HepG2 (cell line): ENCODE data around the gene CNMD. TPM values are rescaled to one million over a fixed set of nuclear protein-coding genes. Genes with fewer than 3 reads are reported as not detected.

ENCODE experiments used
- ATAC-seq: fragments of 200-7000 bp; cut with Tn5 transposase; 3 replicates; pipeline ENCODE4 v1.9.1; 2020; ENCODE audit warnings: mild to moderate bottlenecking, moderate library complexity
- BruUV-seq: library from RNA; stranded (reverse); fragments of 400-500 nt; replicated peaks from 2 replicates; lab custom pipeline; 2021; lab: Mats Ljungman, UMichigan
- CTCF ChIA-PET: fragments of 300-600 bp; formaldehyde crosslinking; extraction: SDS; loops from one replicate; lab custom pipeline; 2021; ENCODE audit warnings: low total read pairs, inconsistent platforms, low intra/inter-chr PET ratio; lab: Yijun Ruan, JAX
- POLR2A ChIA-PET: fragments of 350-600 bp; sonication (Branson Sonifier 250); formaldehyde crosslinking; loops from one replicate; lab custom pipeline; 2020; ENCODE audit warnings: antibody characterized with exemption, inconsistent platforms; lab: Yijun Ruan, JAX
- DNase-seq: peaks from one replicate; pipeline ENCODE4 v3.0.0-alpha.2; 2015; ENCODE audit warnings: low spot score
- FAIRE-seq: peaks from 3 replicates; lab custom pipeline; 2011; peaks lifted over from hg19 to GRCh38; lab: Jason Lieb, UNC
- H2AFZ ChIP-seq: one replicate; pipeline ENCODE4 v1.6.1; 2011; ENCODE audit warnings: low read length, inconsistent platforms
- H3K27ac ChIP-seq: fragments of 300-600 bp; 3 replicates; pipeline ENCODE4 v1.8.0; 2011; ENCODE audit warnings: mixed run types, mild to moderate bottlenecking, mixed read lengths, low read length, inconsistent platforms; ENCODE audit not compliant: insufficient read depth; ENCODE audit errors: extremely low read length
- H3K27me3 ChIP-seq, 2 experiments: fragments of 200-600 bp in 1 of 2; 2 replicates in 1 of 2; 3 replicates in 1 of 2; pipeline versions ENCODE4 v1.6.0 to v1.8.0; 2011; ENCODE audit warnings: low read length in 2 of 2, mild to moderate bottlenecking in 2 of 2, moderate library complexity in 2 of 2, inconsistent platforms in 1 of 2; ENCODE audit not compliant: insufficient read depth in 2 of 2, control insufficient read depth in 1 of 2
- H3K36me3 ChIP-seq, 2 experiments: fragments of 200-600 bp in 1 of 2; replicated peaks in 1 of 2; 2 replicates in 1 of 2; 3 replicates in 1 of 2; pipeline versions ENCODE4 v1.5.1 to v1.8.0; 2011; ENCODE audit warnings: low read length in 2 of 2, inconsistent platforms in 1 of 2; ENCODE audit not compliant: insufficient read depth in 2 of 2, control insufficient read depth in 1 of 2
- H3K4me1 ChIP-seq: 2 replicates; pipeline ENCODE4 v1.5.1; 2012; ENCODE audit warnings: low read length, inconsistent platforms; ENCODE audit not compliant: insufficient read depth
- H3K4me2 ChIP-seq: 2 replicates; pipeline ENCODE4 v1.6.0; 2011; ENCODE audit warnings: low read depth, low read length, inconsistent platforms
- H3K4me3 ChIP-seq, 3 experiments: fragments of 200-600 bp in 1 of 3; sonication (generic), shearing (Covaris generic) in 1 of 3; replicated peaks in 1 of 3; 2 replicates each; pipeline ENCODE4 v1.5.1; 2011 to 2016; ENCODE audit warnings: low read length in 3 of 3, inconsistent platforms in 2 of 3, low read depth in 2 of 3, mild to moderate bottlenecking in 2 of 3, control low read depth in 1 of 3, mixed read lengths in 1 of 3; ENCODE audit not compliant: insufficient read depth in 1 of 3
- H3K79me2 ChIP-seq: one replicate; pipeline ENCODE4 v1.6.1; 2011; ENCODE audit warnings: low read length, inconsistent platforms; ENCODE audit not compliant: insufficient read depth
- H3K9ac ChIP-seq: 2 replicates; pipeline ENCODE4 v1.6.0; 2011; ENCODE audit warnings: mild to moderate bottlenecking, low read depth, low read length, inconsistent platforms; ENCODE audit not compliant: insufficient read depth
- H3K9me3 ChIP-seq: 2 replicates; pipeline ENCODE4 v1.5.1; 2012; ENCODE audit warnings: mild to moderate bottlenecking, low read length
- H4K20me1 ChIP-seq: 2 replicates; pipeline ENCODE4 v1.6.0; 2011; ENCODE audit warnings: inconsistent platforms, mild to moderate bottlenecking, low read length, moderate library complexity; ENCODE audit not compliant: insufficient read depth
- MAFF ChIP-seq: IDR thresholded peaks from 2 replicates; pipeline ENCODE4 v1.6.1; 2011; ENCODE audit warnings: low read depth, low read length, improper control_type of control experiment
- MAFK ChIP-seq, 2 experiments: IDR thresholded peaks in 1 of 2; conservative IDR thresholded peaks in 1 of 2; 2 replicates each; pipeline ENCODE4 v1.6.1; 2011; ENCODE audit warnings: improper control_type of control experiment in 2 of 2, low read length in 2 of 2
- SYNCRIP ChIP-seq: fragments of 200-400 bp; formaldehyde crosslinking; IDR thresholded peaks from 2 replicates; pipeline ENCODE4 v1.6.1; 2018; ENCODE audit warnings: mild to moderate bottlenecking, low read depth, low read length; ENCODE audit not compliant: insufficient read depth
- ZNF775 ChIP-seq: sonication (generic); formaldehyde crosslinking; IDR thresholded peaks from 2 replicates; pipeline ENCODE4 v1.4.0; 2020; ENCODE audit warnings: missing genetic modification reagents, mild to moderate bottlenecking, moderate library complexity, borderline replicate concordance
- ZNF792 ChIP-seq: IDR thresholded peaks from 2 replicates; pipeline ENCODE4 v1.6.1; 2016
- WGBS: methylation state at CpG from one replicate; pipeline ENCODE4 v1.1.6; 2017; ENCODE audit warnings: low lambda C conversion rate; 5-methylcytosine and 5-hydroxymethylcytosine counted together
- in situ Hi-C: cut with HindIII; loops from 2 replicates; pipeline ENCODE4 v1.10.0; 2017; ENCODE audit warnings: low pct_unique_long_range_greater_than_20kb; ENCODE audit not compliant: extremely low pct_ligation_motif_present
- intact Hi-C: fragments of 100-400 bp; cut with micrococcal nuclease; formaldehyde crosslinking; loops from one replicate; pipeline ENCODE4 v1.10.0; 2022; ENCODE audit not compliant: unreplicated experiment
- polyA plus RNA-seq, 8 experiments: library from polyadenylated mRNA; depleted of rRNA in 3 of 8; stranded (reverse) in 7 of 8; unstranded in 1 of 8; fragments of >200 nt; fragmentation: Illumina TruSeq in 4 of 8; extraction: Trizol in 4 of 8; gene quantifications; 2 replicates each; pipeline versions ENCODE4 v1.2.1 to v1.2.3, GENCODE V29; 2011 to 2016; ENCODE audit warnings: low read depth in 4 of 8, missing spikeins in 1 of 8, mixed read lengths in 1 of 8; ENCODE audit not compliant: insufficient read depth in 1 of 8
- total RNA-seq, 5 experiments: library from RNA; depleted of rRNA; stranded (reverse); fragments of >200 nt; fragmentation: Illumina TruSeq; extraction: Trizol; gene quantifications; 2 replicates each; pipeline ENCODE4 v1.2.3, GENCODE V29; 2016; ENCODE audit warnings: low read depth in 1 of 5

CNMD gene
- total and polyA plus RNA-seq, 2 of the 13 experiments (the other 11 are each of a cell fraction or from before 2014, with no cell fraction given), result not detected

GRCh38 chr13:52751196-52751595, 11.6 kb upstream of the CNMD start:
- POLR2A ChIA-PET, result no interaction called here
- H3K4me3 ChIP-seq, result no peak overlapping the region
- in situ Hi-C loops, result no loop called here

GRCh38 chr13:52750713-52751112, 11.1 kb upstream of the CNMD start:
- CTCF ChIA-PET, result no interaction called here

More at GRCh38 chr13:52751196-52751595, 11.6 kb upstream of the CNMD start:
- ATAC-seq (no peak), DNase-seq (no peak), FAIRE-seq (no peak)
- intact Hi-C loops, result no loop called here
- no peak overlapping the region for H3K9ac ChIP-seq
- WGBS, result 9% methylated on average over 5 of the region's 5 CpGs
- no peaks in the 10 kb centered on the region for H3K36me3 ChIP-seq
- CTCF ChIA-PET, result no interaction called here
- H3K79me2 ChIP-seq, result no peaks in the 10 kb centered on the region
- H2AFZ ChIP-seq, result no peak overlapping the region
- no peaks in the 10 kb centered on the region; a peak in 3 of 5 replicates for H3K27me3 ChIP-seq
- TF ChIP-seq ZNF792 (CRISPR knock-in tag) (no peak), SYNCRIP (no peak)
- no peaks in the 10 kb centered on the region for H3K9me3 ChIP-seq
- H3K4me1 ChIP-seq, result no peaks in the 10 kb centered on the region
- BruUV-seq, result no TSS peak
- no peaks in the 10 kb centered on the region for H4K20me1 ChIP-seq
- H3K27ac ChIP-seq, result no peak overlapping the region
- no peak overlapping the region for H3K4me2 ChIP-seq

More at GRCh38 chr13:52750713-52751112, 11.1 kb upstream of the CNMD start:
- in situ Hi-C loops, result no loop called here
- Histone ChIP-seq H3K79me2 (no peaks in the 10 kb centered on the region), H3K36me3 (no peaks in the 10 kb centered on the region), H2AFZ (no peak overlapping the region), H3K4me1 (no peaks in the 10 kb centered on the region), H3K9me3 (no peaks in the 10 kb centered on the region), H3K4me3 (no peak overlapping the region)
- ATAC-seq, result no peak
- TF ChIP-seq MAFK (conservative IDR thresholded peaks at IDR 0.05 in 1 of 2, IDR thresholded peaks at IDR 0.05 in 1 of 2; ENCODE audit: low read length in 2 of 2), result peak; percentile 66 to 86
- peak; percentile 85 for TF ChIP-seq MAFF
- TF ChIP-seq ZNF775 (CRISPR knock-in tag), result no peak
- TF ChIP-seq, all 625 proteins: peak for 2
- BruUV-seq, result no TSS peak
- no peak overlapping the region for H3K9ac ChIP-seq
- no peak overlapping the region for H3K27ac ChIP-seq
- WGBS, result 0% methylated on average over 1 of the region's 1 CpG
- no peak for FAIRE-seq
- DNase-seq, result no peak
- intact Hi-C loops, result no loop called here
- no peak overlapping the region for H3K4me2 ChIP-seq
- H3K27me3 ChIP-seq, result no peaks in the 10 kb centered on the region; a peak in 3 of 5 replicates
- H4K20me1 ChIP-seq, result no peaks in the 10 kb centered on the region
- POLR2A ChIA-PET, result no interaction called here
